Dedifferentiated amniotic fluid mesenchymal stem cell (primary cell): ENCODE measurements around the gene PTPRM.

ENCODE experiments used
- DNase-seq: peaks from one replicate; pipeline ENCODE4 v3.0.0-alpha.2; 2016; ENCODE audit errors: extremely low spot score

PTPRM gene

DNA sequence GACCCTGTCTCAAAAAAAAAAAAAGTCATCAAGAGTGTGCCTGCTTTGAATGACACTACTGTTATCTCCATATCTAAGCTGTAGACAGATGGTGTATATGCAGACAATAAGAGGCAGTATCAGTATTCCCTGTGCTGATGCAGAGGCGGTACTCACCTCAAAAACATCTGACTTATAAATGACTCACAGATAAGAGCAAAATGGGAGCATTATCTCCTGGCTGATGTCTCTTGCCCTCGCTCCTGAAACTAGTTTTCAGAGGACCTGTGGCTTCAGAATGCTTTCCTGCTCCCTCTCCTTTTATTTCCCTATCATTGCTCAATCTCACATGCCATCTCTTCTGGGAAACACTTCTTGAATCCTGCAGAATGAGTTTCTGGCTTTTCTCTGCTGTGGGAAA, 289.6 kb downstream of the PTPRM start:
- no peak for DNase-seq

DNA sequence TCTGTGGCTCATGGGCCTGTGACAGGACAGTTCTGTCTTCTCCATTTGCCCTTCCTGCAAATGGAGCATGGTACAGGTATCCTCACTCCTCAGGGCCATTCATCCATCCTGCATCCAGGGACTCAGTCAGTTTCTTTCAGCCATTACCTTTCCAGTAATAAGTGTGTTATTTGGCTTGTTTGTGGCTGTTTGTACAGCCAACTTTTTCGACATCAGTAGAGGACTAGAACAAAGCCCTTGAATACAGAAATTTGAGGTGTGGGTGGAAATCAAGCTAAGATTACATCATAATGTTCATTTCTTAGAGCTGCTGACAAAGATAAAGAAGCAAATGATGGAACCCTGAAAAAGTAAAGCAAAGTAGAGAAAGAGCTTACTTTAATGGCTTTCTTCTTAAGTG, 290.4 kb downstream of the PTPRM start:
- no peak for DNase-seq

DNA sequence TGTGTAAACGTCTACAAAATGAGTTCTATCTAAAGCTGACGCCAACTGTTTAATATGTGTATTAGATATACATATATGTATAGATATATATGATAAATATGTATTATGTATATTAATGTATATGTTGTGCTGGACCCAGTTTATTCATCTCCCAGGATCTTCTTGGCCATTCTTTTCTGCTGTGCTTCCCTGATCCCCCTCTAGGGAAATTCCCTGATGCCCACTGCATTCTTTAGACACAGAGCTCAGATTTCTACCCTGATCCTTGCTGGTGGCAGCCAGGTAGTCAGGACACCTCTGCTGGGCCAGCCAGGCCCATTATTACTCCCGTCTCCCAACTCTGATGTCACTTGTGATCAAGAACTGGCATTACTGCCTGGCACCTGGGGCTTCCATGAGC, 292.0 kb downstream of the PTPRM start:
- DNase-seq = no peak

DNA sequence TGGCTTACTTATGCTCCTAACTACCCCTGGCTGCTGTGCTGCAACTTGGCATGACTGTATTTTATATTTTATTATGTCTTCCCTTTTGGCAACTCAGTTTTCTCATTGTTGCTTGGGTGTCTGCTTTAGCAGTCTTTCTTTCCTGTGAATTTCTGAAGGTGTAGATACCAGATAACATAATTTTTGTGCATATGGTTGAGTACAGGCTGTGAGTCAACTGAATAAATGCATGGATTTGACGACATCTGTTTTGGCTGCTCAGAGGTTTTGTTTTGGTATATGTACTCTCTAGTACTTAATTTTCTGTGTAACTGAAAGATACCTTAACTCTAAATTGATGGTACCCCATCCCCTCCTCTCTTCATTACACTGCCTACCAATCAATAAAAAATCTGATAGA, 303.1 kb downstream of the PTPRM start:
- DNase-seq = no peak

DNA sequence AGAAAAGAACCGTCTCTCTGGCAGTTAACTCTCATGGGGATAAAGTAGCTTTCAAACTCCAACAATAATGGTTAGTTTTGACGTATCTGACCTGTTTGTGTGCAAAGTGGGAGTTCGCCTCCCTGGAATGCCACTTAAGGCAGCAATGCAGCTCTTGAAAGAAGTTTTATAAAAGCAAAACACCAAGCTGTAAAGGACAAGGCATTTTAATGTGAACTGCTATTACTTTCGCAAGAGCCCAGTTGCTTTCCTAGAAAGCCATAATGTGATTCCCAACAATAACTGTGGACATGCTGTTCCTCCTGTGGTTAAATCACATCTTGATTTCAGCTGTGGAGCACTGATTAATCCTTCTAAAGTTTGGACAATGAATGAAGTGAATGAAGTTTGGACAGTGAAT, 303.7 kb downstream of the PTPRM start:
- no peak for DNase-seq

DNA sequence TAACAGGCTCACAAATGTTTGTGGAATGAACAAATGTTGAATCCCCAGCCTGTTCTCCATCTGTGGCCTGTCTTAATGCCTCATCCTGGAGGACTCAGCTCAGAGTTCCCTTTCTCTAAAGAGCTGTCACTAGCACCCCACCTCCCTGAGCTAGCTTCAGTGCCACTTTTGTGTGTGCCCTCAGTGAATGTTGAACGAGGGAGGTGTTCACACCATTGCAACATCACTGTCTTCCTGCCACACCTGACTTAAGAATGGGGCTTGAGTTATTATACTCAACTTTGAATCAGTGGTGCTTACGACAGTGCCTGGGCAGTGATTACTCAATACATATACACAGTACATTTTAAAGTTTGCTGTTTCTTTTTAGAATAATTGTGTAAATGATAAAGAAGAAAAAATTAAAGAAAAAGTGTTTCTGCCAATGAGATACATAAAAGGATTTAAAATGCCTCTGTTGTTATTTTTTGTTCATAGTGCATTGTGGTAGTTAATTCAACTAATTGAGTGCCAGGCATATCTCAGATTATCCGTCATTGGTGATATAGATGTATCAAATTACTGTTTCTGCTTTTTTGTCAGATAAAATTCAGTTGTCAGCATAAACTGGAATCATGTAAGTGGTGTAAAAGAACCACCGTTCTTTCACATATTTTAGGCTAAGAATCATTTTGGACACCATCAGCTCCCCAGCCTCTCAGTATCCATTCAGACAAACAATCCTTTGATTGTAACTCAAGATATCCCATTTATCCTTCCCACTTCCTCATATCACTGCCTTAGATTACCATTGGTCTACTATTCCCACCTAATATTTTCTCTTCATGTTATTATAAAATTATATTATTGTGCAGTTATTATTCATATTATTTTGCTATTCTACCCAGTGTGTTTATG, 304.7 kb downstream of the PTPRM start:
- no peak for DNase-seq

DNA sequence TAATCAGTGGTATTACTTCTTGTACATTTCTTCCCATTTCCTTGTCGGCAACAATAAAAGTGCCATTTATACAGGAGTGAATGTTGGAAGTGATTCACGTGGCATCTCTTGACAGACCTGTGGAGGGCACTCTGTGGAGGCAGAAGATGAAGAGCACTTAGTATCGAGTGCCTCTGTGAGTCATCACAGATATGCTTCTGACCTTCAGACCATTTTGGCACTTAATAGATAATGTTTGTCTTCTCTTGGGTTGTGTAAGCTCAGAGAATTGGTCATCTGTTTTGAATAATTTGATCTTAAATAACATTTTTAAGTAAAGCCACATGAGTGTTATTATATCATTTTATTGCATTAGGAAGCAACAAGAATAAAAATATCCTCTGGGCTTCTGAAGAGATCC, 305.5 kb downstream of the PTPRM start:
- DNase-seq = no peak

DNA sequence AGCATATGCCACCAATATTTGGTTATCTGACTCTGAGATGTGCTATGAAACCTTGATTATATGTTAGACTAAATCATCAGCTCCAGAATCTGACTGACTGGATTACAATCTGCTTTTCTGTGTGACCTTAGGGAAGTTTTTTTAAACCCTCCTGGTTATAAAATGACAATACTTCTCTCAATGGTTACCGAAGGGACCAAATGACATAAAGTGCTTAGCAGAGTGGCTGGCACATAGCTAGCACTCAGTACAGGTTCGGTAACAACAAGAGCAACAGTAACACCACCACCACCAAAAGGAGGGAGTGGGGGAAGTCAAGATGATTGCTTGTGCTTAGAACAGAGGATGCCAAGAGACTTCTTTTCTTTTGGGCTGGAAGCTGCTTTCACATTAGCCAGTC, 306.2 kb downstream of the PTPRM start:
- no peak for DNase-seq

DNA sequence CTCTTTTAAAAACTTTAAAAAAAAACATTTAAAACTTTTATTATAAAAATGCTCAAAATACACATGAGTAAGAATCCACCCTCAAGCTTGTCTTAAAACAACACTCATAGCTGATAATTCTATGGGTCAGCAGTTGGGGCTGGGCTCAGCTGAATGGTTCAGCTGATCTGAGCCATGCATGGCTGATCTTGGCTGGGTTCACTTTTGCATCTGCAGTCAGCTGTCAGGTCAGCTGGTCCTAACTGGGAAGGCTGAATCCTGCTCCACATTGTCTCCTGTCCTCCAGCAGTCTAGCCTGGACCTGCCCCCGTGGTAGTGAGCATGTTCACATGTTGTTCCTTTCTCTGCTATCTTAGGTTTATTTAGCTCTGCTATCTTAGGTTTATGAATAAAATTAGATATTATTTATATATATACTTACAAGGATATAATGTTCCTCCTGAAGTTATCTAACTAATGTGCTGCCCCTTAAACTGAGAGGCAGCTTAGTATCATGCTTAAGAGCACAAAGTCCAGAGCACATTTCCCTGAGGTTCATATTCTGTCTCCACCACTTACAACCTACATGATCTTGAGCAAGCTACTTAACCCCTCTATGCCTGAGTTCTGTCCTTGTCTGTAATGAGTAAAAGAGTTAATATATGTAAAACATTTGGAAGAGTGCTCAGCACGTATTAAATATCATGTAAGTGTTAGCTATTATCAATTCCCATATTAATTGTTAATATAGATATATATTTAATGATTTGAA, 309.4 kb downstream of the PTPRM start:
- no peak for DNase-seq

DNA sequence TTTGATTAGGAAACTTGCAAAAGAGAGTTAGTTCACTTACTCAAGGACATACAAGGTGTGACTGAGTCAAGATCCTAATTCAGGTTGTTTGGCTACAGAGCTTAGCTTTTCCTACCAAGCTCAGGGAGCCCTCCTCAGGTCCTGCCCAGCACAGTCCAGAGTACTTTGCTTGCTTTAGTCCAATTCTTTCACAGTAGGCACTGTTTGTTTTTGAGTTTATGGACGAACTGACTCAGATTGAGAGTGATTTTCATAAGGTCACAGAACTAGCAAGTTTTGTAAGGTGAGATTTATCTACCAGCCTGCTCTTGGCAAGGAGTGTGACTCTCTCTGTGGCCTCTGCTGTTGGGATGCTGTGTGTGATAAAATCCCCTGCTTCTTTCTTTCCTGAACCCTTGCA, 310.5 kb downstream of the PTPRM start:
- no peak for DNase-seq

DNA sequence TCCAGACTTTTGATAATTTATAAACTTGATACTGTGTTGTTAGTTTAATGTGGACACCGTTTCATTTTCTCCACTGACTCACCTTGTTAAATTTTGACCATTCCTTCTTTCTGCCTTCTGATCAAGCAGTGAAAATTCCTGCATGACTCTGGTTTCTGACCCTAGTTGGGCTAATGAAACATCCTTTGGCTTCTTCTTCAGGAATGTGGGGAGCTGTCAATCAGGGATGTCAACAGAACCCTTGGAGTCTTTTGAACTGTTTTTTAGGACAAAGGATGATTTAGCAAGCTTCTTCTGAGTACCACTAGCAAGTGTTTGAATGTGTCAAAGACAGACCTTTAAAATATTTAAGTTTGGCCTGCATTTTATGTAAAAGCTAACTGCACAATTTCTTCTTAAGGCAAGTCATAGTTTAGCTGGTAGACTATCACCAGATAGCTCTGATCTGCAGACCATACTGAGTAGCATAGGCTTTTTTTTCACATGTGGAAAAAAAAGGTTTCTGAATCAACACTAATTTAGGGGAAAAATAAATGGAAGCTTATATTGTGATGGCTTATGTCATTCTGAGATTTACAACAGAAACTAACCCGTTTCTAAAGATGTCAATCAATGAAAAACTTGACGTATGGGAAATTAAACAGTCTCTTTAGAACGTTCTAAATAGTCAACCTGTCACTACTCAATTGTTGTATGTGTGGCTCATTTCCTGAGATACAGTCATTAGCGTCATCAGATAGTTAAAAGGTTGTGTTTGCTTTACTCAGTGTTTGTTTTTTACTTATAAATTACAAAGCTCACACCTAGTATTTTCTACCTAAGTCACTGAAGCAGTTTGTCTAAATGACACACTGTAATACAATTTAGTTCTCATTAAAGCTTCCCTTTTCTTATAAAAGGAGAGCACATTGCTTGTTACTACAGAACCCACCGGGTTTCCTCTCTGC, 311.4 kb downstream of the PTPRM start:
- no peak for DNase-seq

DNA sequence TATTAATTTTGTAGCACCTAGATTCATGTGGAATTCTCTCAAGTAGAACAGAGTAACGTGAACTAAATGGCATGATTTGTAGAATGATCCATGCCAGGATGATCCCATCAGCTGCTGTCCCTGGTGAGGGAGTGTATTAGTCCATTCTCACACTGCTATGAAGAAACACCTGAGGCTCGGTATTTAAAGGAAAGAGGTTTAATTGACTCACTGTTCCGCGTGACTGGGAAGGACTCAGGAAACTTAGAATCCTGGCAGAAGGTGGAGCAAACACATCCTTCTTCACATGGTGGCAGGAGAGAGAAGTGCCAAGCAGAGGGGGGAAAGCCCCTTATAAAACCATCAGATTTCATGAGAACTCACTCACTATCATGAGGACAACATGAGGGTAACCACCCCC, 312.6 kb downstream of the PTPRM start:
- no peak for DNase-seq

DNA sequence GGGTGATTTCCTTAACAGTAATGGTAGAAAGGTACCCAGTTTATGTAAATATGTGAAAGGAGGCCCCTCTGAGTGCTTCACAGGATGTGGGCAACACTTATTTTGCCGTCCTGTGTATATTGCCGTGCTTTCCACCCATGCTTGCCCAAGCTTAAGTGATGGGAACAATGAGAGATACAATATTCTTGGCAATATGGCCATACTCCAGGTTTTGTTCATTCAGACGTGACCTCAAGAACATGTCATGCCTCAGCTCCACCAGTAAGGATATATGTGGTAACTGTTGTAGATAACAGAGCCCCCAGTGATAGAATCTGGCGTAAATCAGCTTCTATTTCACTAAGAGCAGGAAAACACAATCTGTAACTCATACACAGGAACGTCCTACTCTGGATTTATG, 318.7 kb downstream of the PTPRM start:
- DNase-seq = no peak

DNA sequence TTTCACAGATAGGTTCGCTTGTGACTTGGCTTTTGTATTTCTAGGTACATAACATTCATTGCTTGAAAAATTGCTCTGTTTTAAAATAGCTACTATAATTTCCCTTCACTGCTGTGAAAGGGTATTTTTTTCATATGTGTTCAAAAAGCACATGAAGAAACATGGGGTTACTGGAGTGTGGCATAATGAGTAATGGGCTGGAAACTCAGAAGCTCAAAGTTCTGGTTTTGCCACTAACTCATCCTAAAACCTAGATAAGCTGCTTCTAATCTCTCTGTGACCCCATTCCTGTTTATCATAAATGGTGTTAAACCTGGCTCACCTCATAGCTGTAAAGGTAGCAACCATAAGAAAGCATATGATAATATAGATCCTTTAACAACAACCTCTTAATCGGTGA, 319.3 kb downstream of the PTPRM start:
- DNase-seq = no peak

DNA sequence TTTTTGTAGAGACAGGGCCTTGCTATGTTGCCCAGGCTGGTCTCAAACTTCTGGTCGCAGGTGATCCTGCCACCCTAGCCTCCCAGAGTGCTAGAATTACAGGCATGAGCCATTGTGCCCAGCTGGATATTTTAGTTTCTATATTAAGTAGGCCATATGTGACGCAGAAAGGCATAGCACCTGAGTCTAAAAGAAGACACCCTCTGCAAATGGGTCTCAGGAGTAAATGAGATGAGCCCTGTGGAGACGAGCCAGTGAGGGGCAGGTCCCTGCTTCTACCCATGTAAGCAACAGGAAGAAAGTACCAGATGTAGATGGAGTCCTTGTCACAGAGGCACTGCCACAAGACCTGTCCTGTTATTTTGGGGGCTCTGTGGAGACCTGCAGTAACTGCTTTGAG, 322.4 kb downstream of the PTPRM start:
- DNase-seq = no peak

DNA sequence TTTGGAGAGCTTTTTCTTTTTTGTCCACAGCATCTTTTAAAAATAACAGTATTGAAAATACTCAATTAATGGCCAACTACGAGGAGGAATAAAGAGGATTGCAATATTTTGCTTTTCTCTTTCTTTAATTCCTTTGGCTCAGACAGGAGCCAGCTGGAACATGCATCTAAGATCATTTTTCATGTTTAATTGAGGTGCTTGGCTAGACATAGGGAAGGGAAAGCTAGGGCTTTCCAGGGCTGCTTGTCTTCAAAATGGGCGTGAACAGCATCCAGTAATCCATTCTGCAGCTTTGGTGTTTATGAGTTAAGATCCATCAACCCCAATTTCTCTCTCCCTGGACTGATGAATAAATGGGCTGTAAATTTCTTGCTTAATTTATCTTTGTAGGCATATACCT, 323.0 kb downstream of the PTPRM start:
- no peak for DNase-seq

DNA sequence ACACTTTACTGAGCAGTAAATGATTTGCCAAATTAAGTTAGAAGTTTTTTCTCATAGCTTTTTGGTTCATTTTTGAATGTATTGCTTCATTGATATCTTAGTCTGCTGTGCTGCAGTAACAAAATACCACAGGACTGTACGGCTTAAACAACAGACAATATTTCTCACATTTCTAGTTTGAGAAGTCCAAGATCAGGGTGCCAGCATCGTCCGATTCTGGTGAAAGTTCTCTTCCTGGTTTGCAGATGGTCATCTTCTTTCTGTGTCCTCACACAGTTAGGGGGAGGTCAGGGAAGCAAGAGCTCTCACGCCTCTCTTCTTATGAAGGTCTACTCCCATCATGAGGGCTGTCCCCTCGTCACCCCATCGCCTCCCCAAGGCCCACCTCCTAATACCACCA, 325.4 kb downstream of the PTPRM start:
- DNase-seq = no peak

DNA sequence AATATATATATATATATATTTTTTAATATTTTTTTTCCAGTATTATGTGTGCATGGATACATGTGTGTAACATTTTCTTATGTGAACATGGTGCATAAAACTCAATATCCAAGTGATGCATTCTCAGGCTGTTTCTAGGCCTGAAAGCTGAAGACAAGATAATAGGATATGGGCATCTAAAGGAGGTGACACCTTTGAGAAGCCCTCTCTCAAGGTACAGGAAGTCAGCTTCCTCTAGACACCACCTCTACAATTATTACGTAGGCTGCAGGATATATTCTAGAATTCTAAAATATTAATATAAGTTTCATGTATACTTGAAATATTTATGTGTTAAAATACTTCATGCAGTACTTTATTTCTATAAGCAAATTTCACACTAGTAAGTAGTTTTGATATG, 327.5 kb downstream of the PTPRM start:
- no peak for DNase-seq

DNA sequence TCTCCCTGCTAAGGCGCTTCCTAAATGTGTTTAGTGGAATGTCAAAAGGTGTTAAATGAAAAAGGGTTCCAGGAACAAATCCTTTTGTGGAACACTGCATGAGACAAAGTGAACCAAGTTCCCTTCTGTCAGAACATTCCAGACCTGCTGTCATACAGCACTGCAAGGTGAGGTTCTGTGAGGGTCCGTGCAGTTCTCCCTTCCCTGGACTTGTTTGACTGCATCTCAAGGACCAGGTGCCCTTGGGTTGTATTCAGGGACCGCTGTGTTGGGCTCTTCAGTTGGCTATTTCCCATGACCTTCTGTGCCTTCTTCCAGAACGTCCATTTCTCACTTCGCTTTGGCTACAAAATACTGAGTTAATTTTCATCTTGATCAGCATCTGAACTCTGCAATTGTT, 328.2 kb downstream of the PTPRM start:
- DNase-seq = no peak

DNA sequence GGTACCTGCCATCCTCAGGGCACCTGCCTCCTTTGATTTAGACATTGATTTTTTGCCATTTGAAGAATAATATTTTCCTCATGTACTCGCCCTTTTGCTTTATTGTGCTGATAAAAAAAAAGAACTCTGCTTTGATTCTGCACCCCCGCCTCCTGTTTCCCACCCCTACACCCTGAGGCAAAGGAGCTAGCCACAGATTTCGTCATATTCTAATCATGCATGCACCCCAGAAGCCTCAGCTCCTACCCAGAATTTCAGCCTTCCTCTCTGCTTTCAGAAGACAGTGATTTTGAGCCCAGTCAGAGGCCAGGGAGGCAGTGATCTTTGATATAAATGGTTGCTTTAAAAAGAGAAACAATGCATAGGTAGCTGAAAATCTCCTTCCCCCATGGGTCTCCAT, 329.0 kb downstream of the PTPRM start:
- no peak for DNase-seq

DNA sequence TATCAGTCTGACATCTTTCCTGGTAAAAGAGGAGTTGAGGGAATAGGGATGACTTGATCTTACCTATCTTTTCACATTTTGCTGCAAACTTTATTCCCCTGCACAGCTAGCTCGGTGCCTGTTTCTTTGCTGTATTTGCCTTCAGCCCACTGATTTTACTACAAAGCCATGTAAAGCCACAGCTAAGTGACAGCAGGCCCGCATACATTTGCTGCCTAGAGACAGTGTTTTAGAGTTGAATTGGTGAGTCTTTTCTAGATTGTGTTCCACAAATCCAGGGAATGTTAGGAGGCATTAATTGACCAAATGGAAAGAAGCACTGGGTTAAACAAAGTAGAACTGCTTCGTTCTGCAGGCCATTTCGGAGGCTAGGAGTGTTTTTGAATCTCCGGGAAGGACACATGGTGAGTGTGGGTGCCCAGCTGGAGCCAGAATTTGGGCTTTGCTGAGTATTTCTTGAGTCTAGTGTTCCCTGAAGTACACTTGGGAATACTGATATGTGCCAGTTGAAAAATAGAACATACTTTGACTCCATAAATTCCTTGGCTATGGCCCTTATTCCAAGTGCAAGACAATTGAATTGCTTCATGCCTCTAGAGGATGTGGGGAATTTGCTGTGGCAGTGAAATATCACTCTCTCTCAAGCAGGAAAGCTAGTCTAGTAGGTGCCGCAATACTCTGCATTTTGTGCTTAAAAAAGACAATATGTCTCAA, 329.8 kb downstream of the PTPRM start:
- DNase-seq = no peak

DNA sequence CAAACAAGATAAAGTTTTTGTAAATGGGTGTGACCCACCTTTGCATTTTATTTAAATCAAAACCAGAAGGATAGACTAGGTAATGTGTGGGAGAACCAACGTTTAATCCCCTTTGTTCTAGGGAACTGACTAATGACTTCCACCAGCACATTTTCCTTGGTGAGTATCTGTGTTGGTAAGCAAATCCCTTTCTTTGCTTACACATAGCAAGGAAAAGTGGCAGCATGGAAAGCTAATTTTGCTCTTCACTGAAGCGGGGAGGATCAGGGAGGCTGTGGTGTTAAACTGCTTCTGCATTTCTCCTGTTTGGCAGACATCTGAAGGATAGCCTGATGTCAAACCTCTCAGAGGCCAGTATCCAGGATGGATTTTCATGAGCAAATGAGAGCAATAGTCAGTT, 331.1 kb downstream of the PTPRM start:
- no peak for DNase-seq
